OCI-LY1 (cell line): ENCODE data around the gene BASP1.

Experiments used
- EZH2 ChIP-seq: fragments of 200-600 bp; sonication (generic), shearing (Covaris generic); IDR thresholded peaks from 2 replicates; pipeline ENCODE4 v1.8.0; 2017; ENCODE audit warnings: borderline replicate concordance, mixed run types, mild to moderate bottlenecking, antibody characterized with exemption, low read length, moderate library complexity, mixed read lengths
- TF ChIP-seq, protein P1 (sequence below): fragments of 200-600 bp; sonication (generic), shearing (Covaris generic); IDR thresholded peaks from 2 replicates; pipeline ENCODE4 v1.5.1; 2017; ENCODE audit warnings: mild to moderate bottlenecking, antibody characterized with exemption, low read length, moderate library complexity, mixed read lengths

DNA sequence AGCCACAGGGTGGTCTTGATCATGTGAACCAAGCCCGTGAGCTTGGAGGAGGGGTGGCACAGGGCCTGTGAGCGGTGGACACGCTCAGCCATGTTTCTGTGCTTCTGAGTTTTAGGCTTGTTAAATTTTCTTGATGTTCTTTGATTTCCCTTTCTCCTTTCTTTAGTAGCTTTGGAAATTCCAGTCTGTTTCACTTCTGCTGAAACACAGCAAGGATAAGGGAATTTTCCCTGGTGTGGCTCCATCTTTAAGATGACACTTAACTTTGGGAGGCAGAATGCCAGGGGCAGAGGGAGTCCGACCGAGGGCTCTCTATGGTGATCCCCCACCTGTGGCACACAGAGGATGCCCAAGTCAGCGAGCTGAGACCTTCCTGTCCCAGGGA lies 29.7 kb upstream of the BASP1 start:
- TF ChIP-seq, protein P1, sequence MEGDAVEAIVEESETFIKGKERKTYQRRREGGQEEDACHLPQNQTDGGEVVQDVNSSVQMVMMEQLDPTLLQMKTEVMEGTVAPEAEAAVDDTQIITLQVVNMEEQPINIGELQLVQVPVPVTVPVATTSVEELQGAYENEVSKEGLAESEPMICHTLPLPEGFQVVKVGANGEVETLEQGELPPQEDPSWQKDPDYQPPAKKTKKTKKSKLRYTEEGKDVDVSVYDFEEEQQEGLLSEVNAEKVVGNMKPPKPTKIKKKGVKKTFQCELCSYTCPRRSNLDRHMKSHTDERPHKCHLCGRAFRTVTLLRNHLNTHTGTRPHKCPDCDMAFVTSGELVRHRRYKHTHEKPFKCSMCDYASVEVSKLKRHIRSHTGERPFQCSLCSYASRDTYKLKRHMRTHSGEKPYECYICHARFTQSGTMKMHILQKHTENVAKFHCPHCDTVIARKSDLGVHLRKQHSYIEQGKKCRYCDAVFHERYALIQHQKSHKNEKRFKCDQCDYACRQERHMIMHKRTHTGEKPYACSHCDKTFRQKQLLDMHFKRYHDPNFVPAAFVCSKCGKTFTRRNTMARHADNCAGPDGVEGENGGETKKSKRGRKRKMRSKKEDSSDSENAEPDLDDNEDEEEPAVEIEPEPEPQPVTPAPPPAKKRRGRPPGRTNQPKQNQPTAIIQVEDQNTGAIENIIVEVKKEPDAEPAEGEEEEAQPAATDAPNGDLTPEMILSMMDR: no peak
- no peak for TF ChIP-seq EZH2
